Dermis blood vessel endothelial cell (primary cell): Measurements from ENCODE around the gene TTYH3. TPM values are rescaled to one million over a fixed set of nuclear protein-coding genes. Genes with fewer than 3 reads are reported as not detected.
"Not testable (repeated sequence)": the region's sequence is repeated elsewhere in the genome, so short reads cannot be mapped to it uniquely, and the experiment has no call there.

Experiments used
- DNase-seq: peaks from one replicate; pipeline ENCODE4 v3.0.0; 2010
- total RNA-seq: library from RNA; depleted of rRNA; stranded (reverse); fragments of >200 nt; gene quantifications from 2 replicates; pipeline ENCODE4 v1.2.3, GENCODE V29; 2014

TTYH3 gene
- total RNA-seq, 1 donor from 2014 or later: 72.8 TPM

- DNase-seq: no peak
These were observed 28.5 kb upstream of the TTYH3 start for GRCh38 chr7:2603044-2603965.

- DNase-seq: no peak
These were observed 27.1 kb upstream of the TTYH3 start for GRCh38 chr7:2604608-2605174.

GRCh38 chr7:2605608-2606538 is 25.9 kb upstream of the TTYH3 start:
- DNase-seq: no peak

GRCh38 chr7:2606539-2606936 is 25.2 kb upstream of the TTYH3 start:
- peak; percentile 16 for DNase-seq

GRCh38 chr7:2607122-2607922 is 24.5 kb upstream of the TTYH3 start:
- peak; percentile 60 for DNase-seq

- no peak for DNase-seq
These were observed 23.6 kb upstream of the TTYH3 start for GRCh38 chr7:2607923-2608904.

- peak; percentile 70 for DNase-seq
These were observed 22.8 kb upstream of the TTYH3 start for GRCh38 chr7:2608921-2609411.

- not testable (repeated sequence) for DNase-seq
These were observed 22.1 kb upstream of the TTYH3 start for GRCh38 chr7:2609646-2610045.

- no peak for DNase-seq
These were observed 21.3 kb upstream of the TTYH3 start for GRCh38 chr7:2610466-2610865.

GRCh38 chr7:2610898-2611297 is 20.9 kb upstream of the TTYH3 start:
- DNase-seq: no peak

- no peak for DNase-seq
These were observed 20.4 kb upstream of the TTYH3 start for GRCh38 chr7:2611401-2611800.

GRCh38 chr7:2611922-2612321 is 19.9 kb upstream of the TTYH3 start:
- no peak for DNase-seq

GRCh38 chr7:2612445-2613097 is 19.2 kb upstream of the TTYH3 start:
- DNase-seq: no peak

GRCh38 chr7:2613098-2613930 is 18.5 kb upstream of the TTYH3 start:
- DNase-seq: no peak

- DNase-seq: no peak
These were observed 17.7 kb upstream of the TTYH3 start for GRCh38 chr7:2613931-2614600.

GRCh38 chr7:2614631-2615330 is 17.0 kb upstream of the TTYH3 start:
- DNase-seq: no peak

GRCh38 chr7:2616387-2617324 is 15.1 kb upstream of the TTYH3 start:
- DNase-seq: no peak
